ENCODE data around the gene TTC17.

TTC17 gene

DNA sequence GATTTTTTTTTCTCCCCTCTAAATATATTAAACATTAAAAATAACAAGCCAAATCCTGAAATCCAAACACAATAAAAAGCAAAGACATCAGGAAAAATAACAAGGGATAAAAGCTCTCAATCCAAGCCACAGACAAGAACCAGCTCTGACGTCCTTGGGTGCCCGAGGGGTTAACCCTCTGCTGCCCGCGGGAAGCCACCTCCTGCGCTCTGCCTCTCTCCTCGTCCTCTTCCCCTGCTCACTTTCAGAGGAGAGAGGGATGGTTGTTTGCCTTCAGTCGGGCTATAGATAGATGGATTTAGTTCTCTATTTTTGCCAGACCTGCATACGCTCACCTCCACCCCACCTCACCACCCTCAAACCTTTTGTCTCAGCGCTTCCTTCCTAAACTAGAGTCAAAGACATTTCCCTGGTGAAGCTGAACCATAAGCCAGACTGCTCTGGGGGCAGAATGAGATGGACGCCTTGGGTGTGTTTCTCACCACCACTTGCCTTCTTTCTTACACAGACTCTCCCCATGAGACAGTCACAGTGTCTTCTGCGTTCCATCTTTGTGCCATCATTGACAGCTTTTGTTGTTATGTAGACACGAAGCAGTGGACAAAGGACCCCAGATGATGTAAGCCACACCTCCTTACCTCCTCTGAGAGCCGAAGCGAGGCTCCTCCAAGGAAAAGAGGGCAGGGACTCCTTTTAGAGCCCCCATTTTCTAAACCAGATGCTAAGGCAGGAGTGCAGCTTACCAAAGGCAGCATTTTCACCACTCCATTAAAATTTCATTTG lies 179.3 kb downstream of the TTC17 start:
- no peak for DNase-seq (ENCODE audit: low spot score)

DNA sequence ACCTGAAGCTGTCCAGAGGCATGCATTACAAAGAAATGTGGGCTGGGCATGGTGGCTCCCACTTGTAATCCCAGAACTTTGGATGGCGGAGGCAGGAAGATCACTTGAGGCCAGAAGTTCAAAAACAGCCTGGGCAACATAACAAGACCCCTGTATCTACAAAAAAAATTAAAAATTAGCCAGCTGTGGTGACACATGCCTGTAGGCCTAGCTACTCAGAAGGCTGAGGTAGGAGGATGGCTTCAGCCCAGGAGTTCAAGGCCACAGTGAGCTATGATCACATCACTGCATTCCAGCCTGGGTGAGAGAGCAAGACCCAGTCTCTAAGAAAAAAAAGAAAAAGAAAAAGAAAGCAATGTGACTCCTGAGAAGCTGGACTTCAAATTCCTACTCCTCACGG lies 183.3 kb downstream of the TTC17 start:
- DNase-seq (ENCODE audit: low spot score) = no peak

DNA sequence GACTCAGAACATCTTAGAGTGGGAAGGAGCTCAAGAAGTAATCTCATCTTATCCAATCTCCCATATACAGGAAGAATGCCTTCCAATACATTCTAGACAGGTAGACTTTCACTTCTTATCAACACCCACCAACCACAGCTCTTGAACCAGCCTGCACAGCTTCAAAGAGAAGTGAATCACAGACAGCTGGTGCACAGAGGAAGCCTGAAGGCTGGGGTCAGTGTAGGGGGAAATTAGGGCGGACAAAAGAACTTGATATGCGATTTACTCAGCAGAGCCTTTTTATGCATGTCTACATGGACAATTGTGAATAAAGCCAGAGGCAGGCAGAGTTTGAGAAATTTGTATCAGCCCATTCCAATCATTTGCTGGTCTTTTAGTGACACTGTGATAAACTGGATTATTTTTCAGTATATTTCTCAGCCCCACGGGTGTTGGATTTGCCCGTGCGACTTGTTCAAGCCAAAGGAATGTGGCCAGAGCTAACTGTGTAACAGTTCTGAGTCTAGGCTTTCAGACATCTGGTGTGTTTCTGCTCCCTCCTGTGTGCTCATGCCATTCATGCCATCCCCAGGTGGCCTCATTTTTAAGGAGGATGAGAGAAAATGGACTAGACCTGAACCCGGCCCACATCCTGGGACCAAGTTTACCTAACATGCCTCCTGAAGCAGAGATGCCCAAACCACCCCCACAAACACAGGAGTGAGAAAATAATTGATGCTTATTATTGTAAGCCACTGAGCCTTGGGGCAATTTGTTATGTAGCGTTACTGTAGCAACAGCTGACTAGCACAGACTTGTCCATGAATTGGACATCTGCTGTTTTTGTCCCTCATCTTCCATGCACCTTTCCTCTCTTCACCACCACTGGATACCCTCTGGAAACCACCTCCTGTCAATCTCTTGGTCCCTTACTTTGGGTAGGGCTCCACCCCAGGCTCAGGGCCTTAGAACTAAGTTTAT lies 184.3 kb downstream of the TTC17 start:
- DNase-seq (ENCODE audit: low spot score) = no peak
